Astrocyte (in vitro differentiated cells and primary cell): Measurements from ENCODE around the gene DENND2A.
"Not testable (repeated sequence)": the region's sequence is repeated elsewhere in the genome, so short reads cannot be mapped to it uniquely, and the experiment has no call there.

Source experiments
- CTCF ChIP-seq: IDR thresholded peaks from 2 replicates; pipeline ENCODE4 v1.5.1; 2011; ENCODE audit warnings: low read depth, mild to moderate bottlenecking, inconsistent platforms, low read length, moderate library complexity; ENCODE audit not compliant: insufficient read depth
- EZH2 ChIP-seq: IDR thresholded peaks from 2 replicates; pipeline ENCODE4 v1.6.1; 2012; ENCODE audit warnings: mild to moderate bottlenecking, low read length, inconsistent platforms; ENCODE audit not compliant: insufficient read depth

- TF ChIP-seq CTCF, EZH2: not testable (repeated sequence)
Measured at GRCh38 chr7:140566186-140566585, 74.4 kb downstream of the DENND2A start.
